HG02973 (cell line): ENCODE results near the gene TTC24.
"Not testable (repeated sequence)": the region's sequence is repeated elsewhere in the genome, so short reads cannot be mapped to it uniquely, and the experiment has no call there.

Source experiments
- ATAC-seq: cut with Tn5 transposase; IDR thresholded peaks from one replicate; pipeline ENCODE4 v1.9.1; 2021; ENCODE audit warnings: moderate library complexity; ENCODE audit not compliant: unreplicated experiment

TTC24 gene

GRCh38 chr1:156602557-156602993 lies 23.1 kb downstream of the TTC24 start:
- ATAC-seq: no peak

- ATAC-seq: not testable (repeated sequence)
These were observed 27.8 kb downstream of the TTC24 start for GRCh38 chr1:156607344-156607743.

GRCh38 chr1:156608036-156608674 lies 28.6 kb downstream of the TTC24 start:
- peak; percentile 76 for ATAC-seq

- ATAC-seq: no peak
These were observed 29.5 kb downstream of the TTC24 start for GRCh38 chr1:156608981-156609380.

GRCh38 chr1:156610072-156610471 lies 30.5 kb downstream of the TTC24 start:
- ATAC-seq: not testable (repeated sequence)

- ATAC-seq: no peak
These were observed 33.1 kb downstream of the TTC24 start for GRCh38 chr1:156612666-156613065.

- ATAC-seq: no peak
These were observed 36.4 kb downstream of the TTC24 start for GRCh38 chr1:156615946-156616345.

- ATAC-seq: no peak
These were observed 36.9 kb downstream of the TTC24 start for GRCh38 chr1:156616463-156616862.

- ATAC-seq: no peak
These were observed 39.5 kb downstream of the TTC24 start, which contains the start of gene HAPLN2 for GRCh38 chr1:156618853-156619581. HAPLN2 (plus strand) TSS chr1:156619415; CDS start chr1:156623491, 4,076 bp downstream.

GRCh38 chr1:156619582-156619955 lies 40.0 kb downstream of the TTC24 start:
- no peak for ATAC-seq

- no peak for ATAC-seq
These were observed 43.2 kb downstream of the TTC24 start for GRCh38 chr1:156622581-156623297.

GRCh38 chr1:156623946-156624813 lies 44.7 kb downstream of the TTC24 start:
- no peak for ATAC-seq

- no peak for ATAC-seq
These were observed 45.4 kb downstream of the TTC24 start for GRCh38 chr1:156624814-156625435.

GRCh38 chr1:156625436-156626078 lies 46.0 kb downstream of the TTC24 start:
- ATAC-seq: no peak

GRCh38 chr1:156626079-156626438 lies 46.5 kb downstream of the TTC24 start:
- no peak for ATAC-seq

GRCh38 chr1:156627313-156627880 lies 47.9 kb downstream of the TTC24 start:
- ATAC-seq: no peak

GRCh38 chr1:156629823-156630449 lies 50.4 kb downstream of the TTC24 start:
- no peak for ATAC-seq

GRCh38 chr1:156631152-156631551 lies 51.6 kb downstream of the TTC24 start:
- ATAC-seq: not testable (repeated sequence)

- ATAC-seq: no peak
These were observed 52.8 kb downstream of the TTC24 start for GRCh38 chr1:156632355-156632754.
